ENCODE results near the gene PHF19.

DNA sequence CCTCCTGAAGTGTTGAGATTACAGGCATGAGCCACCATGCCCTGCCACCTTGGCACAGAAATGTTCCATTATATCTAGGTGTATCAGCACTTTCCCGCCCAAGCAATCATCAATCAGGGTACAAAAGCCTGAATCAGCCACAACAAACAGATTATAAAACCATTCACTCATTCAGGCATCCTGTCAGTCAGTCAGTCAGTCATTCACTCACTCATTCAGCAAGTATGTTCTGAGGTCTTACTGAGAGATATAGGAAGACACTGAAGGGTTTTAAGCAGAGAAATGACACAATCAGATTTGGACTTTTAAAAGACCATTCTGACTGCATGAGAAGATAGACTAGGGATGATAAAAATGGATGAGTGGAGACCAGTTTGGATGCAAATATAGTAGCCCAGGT is 47.3 kb downstream of the PHF19 start:
- TF ChIP-seq POLR2A (IDR thresholded peaks at IDR 0.05), result no peak
- TF ChIP-seq, protein P1, sequence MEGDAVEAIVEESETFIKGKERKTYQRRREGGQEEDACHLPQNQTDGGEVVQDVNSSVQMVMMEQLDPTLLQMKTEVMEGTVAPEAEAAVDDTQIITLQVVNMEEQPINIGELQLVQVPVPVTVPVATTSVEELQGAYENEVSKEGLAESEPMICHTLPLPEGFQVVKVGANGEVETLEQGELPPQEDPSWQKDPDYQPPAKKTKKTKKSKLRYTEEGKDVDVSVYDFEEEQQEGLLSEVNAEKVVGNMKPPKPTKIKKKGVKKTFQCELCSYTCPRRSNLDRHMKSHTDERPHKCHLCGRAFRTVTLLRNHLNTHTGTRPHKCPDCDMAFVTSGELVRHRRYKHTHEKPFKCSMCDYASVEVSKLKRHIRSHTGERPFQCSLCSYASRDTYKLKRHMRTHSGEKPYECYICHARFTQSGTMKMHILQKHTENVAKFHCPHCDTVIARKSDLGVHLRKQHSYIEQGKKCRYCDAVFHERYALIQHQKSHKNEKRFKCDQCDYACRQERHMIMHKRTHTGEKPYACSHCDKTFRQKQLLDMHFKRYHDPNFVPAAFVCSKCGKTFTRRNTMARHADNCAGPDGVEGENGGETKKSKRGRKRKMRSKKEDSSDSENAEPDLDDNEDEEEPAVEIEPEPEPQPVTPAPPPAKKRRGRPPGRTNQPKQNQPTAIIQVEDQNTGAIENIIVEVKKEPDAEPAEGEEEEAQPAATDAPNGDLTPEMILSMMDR (IDR thresholded peaks at IDR 0.05), result no peak
